Head of caudate nucleus (tissue), 42 donors: Measurements from ENCODE around the gene TMEM126B.

Experiments used
- DNase-seq, 42 donors: peaks; one replicate each; pipeline versions ENCODE4 v3.0.0 to v3.0.0-alpha.2; 2020 to 2021; ENCODE audit warnings: mixed read lengths in 7 of 42
- intact Hi-C: fragments of 100-400 bp; cut with DNase I; formaldehyde crosslinking; loops from one replicate; pipeline ENCODE4 v1.15.0; 2022

TMEM126B gene

DNA sequence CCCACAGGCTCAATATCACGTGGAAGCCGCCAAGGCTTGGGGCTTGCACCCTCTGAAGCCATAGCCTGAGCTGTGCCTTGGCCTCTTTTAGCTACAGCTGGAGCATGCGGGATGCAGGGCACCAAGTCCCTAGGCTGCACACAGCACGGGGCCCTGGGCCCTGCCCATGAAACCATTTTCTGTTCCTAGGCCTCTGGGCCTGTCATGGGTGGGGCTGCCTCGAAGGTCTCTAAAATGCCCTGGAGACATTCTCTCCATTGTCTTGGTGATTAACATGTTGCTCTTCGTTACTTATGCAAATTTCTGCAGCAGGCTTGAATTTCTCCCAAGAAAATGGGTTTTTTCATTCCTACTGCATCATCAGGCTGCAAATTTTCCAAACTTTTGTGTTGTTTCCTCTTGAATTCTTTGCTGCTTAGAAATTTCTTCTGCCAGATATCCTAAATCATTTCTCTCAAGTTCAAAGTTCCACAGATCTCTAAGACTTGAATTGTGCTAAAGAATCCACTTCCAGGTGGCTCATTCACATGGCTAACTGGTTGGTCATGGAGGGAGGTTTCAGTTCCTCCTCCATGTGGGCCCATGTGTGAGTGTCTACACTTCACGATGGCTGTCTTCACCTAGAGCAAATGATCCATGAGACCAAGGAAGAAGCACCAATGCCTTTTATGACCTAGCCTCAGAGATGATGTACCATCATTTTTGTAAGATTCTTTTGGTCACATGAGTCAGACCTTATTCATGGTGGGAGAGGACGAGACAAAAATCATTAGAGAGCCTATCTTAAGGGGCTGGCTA lies 43.9 kb downstream of the TMEM126B start:
- intact Hi-C loops: loop anchor here (10.0 kb wide), 1 partner anchor 132 kb away; no protein-coding TSS in a partner anchor
- DNase-seq: no peak

- DNase-seq: no peak
- intact Hi-C loops: loop anchor here (10.0 kb wide), 1 partner anchor 131 kb away; no protein-coding TSS in a partner anchor
These were observed 45.0 kb downstream of the TMEM126B start for GRCh38 chr11:85673393-85673792.

- intact Hi-C loops: loop anchor here (10.0 kb wide), 1 partner anchor 125 kb away; no protein-coding TSS in a partner anchor
- no peak for DNase-seq
These were observed 51.2 kb downstream of the TMEM126B start for GRCh38 chr11:85679576-85679975.

- no peak for DNase-seq
- intact Hi-C loops: no loop called here
These were observed 52.5 kb downstream of the TMEM126B start for GRCh38 chr11:85680897-85681296.

DNA sequence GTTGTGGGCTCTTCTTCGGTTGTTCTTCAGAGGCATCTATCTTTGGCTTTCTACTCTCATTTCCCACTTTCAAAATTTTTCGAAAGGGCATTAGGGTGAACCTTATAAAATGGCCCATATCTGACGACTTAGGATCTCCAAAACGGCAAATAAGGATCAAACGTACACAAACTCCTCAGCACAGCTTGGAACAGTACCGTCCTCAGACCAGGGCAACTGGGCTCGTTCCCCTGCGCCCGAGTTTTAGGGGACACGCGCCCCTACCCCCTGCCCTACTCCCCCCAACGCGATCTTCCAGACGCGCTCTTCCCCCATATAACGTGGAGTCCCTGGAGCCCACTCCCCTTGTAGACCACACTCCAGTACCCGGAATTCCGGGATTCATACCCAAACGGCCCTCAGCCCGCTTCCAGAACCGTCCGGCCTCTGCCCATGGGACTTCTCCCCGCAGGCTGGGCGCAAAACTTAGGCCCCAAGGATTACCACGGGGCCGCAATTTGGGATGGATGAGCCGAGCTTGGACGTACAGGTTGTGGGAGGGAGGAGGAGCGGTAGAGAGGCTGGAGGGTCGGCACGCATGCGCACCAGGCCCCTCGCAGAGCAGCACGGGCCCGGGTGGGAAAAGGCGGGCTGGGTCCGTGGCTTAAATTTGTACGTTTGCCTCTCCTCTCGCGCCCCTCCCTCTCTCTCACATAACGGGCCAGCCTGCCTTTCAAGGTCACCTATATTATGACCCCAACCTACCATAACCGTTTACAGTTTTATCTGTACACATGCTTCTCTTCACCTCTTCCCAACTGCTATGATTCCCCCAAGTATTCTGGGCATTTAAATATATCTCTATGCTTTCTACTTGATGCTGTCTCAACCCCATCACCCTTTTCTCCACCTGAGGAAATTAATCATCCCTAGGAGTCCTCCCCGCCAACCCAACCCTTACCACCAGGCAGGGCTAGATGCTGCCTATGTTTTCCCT lies 54.2 kb downstream of the TMEM126B start:
- intact Hi-C loops: no loop called here
- DNase-seq: peak; percentile 51 to 90 (median 74)

DNA sequence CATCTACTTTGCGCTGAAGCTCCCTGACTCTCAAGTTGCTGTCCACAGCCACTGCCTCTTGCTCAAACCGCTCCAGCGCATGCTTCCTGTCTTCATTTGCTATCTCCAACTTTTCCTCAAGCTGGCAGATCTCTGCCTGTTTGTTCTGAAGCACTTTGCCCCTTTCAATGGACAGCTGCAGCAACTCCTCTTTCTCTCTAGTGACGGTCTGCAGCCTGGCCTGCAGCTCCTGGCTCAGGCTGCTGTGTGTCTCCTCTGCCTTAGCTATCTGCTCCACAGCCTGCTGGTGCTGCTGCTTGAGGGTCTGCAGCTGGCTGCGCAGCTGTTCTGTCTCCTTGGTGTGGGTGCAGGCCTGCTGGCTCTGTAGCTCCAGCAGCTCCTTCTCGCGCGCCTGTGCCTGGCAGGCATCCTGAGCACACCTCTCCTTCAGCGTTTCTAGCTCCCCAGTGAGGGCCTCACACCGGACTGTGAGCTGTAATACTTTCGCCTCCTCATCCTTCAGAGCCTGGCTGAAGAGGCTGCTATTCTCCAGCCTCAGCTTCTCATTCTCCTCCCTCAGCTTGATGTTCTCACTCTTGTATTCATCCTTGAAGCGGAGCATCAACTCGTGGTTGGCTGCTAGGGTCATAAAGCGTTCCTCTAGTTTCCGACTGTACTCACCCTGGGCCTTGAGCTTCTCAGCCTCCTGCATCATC lies 56.9 kb downstream of the TMEM126B start:
- intact Hi-C loops: no loop called here
- DNase-seq: peak in 15 of 42 donors; percentile 4 to 46 (median 19)

DNA sequence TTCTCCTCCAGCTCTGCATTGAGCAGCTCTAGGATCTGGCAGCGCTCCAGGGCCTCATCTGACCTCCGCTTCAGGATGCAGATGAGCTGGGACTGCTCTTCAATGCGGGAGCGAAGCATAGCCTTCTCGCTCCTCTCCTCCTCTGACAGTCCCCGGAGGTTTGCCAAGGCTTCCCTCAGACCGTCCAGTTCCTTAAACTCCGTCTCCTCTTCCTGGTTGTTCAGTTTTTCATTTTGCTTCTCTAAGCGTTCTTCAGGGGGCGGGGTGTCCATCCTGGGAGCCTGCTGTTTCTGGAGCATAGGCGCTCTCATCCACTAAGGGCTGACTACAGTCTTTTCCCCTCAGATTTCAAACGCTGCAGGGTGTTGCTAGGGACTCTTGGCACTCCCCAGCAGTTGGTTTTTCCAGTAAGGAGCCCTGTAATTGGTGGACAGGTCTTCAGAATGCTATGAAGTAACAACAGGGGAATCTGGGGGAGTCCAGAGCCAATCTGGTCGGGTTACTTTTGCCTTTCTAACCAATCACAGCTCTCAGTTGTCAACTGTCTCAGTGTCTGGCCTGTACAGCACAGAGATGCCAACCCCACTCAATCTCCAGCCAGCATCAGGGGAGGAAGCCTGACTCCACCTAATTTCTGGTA lies 57.5 kb downstream of the TMEM126B start, which contains the start of gene CCDC89:
CCDC89 (minus strand) TSS at position 376 of the 640 bp plus-strand sequence; CDS start at position 311, 65 bp downstream.
- intact Hi-C loops: no loop called here
- DNase-seq: peak; percentile 12 to 86 (median 64)
